ENCODE data around the gene SLC13A5.

DNA sequence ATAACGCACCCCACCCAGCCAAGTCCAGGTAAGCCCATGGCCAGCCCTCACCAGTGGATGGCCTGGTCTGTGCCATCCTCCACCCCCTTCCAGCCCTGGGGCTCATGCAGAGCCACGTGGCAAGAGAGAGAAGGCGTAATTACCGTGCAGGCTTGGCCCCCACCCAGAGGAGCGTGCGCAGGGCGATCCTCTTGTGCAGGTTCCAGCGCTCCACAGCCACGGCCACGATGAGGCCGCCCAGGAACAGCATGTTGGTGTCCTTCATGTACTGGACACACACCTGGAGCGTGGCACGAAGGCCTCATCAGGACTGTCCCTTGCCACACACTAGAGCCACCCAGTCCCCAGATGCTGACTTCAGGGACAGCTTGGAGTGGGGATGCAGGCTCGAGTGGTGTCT lies 6.7 kb downstream of the SLC13A5 start:
- TF ChIP-seq, protein P1, sequence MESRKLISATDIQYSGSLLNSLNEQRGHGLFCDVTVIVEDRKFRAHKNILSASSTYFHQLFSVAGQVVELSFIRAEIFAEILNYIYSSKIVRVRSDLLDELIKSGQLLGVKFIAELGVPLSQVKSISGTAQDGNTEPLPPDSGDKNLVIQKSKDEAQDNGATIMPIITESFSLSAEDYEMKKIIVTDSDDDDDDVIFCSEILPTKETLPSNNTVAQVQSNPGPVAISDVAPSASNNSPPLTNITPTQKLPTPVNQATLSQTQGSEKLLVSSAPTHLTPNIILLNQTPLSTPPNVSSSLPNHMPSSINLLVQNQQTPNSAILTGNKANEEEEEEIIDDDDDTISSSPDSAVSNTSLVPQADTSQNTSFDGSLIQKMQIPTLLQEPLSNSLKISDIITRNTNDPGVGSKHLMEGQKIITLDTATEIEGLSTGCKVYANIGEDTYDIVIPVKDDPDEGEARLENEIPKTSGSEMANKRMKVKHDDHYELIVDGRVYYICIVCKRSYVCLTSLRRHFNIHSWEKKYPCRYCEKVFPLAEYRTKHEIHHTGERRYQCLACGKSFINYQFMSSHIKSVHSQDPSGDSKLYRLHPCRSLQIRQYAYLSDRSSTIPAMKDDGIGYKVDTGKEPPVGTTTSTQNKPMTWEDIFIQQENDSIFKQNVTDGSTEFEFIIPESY (IDR thresholded peaks at IDR 0.05; ENCODE audit: extremely low read depth, insufficient replicate concordance, low read length) = no peak
- TF ChIP-seq, protein P2, sequence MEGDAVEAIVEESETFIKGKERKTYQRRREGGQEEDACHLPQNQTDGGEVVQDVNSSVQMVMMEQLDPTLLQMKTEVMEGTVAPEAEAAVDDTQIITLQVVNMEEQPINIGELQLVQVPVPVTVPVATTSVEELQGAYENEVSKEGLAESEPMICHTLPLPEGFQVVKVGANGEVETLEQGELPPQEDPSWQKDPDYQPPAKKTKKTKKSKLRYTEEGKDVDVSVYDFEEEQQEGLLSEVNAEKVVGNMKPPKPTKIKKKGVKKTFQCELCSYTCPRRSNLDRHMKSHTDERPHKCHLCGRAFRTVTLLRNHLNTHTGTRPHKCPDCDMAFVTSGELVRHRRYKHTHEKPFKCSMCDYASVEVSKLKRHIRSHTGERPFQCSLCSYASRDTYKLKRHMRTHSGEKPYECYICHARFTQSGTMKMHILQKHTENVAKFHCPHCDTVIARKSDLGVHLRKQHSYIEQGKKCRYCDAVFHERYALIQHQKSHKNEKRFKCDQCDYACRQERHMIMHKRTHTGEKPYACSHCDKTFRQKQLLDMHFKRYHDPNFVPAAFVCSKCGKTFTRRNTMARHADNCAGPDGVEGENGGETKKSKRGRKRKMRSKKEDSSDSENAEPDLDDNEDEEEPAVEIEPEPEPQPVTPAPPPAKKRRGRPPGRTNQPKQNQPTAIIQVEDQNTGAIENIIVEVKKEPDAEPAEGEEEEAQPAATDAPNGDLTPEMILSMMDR (IDR thresholded peaks at IDR 0.05 in 2 of 3, conservative IDR thresholded peaks at IDR 0.05 in 1 of 3; ENCODE audit: borderline replicate concordance in 1 of 3, insufficient read depth in 1 of 3, low read depth in 2 of 3, low read length in 2 of 3) = no peak
- no peak for TF ChIP-seq POLR2AphosphoS5 (IDR thresholded peaks at IDR 0.05; ENCODE audit: low read depth, low read length)
